Measurements from ENCODE around the gene ATR.

- TF ChIP-seq CTCF (conservative IDR thresholded peaks at IDR 0.05; ENCODE audit: low read depth, low read length) (no peak), EZH2phosphoT487 (IDR thresholded peaks at IDR 0.05; ENCODE audit: borderline replicate concordance, low read length) (no peak)
Measured at GRCh38 chr3:142492184-142492583, 86.3 kb downstream of the ATR start.
